GM19025 (cell line): ENCODE data around the gene CT47A1.
"Not testable (repeated sequence)": the region's sequence is repeated elsewhere in the genome, so short reads cannot be mapped to it uniquely, and the experiment has no call there.

Source experiments
- ATAC-seq: cut with Tn5 transposase; IDR thresholded peaks from one replicate; pipeline ENCODE4 v1.9.1; 2021; ENCODE audit warnings: mild to moderate bottlenecking, low read depth, moderate library complexity; ENCODE audit not compliant: unreplicated experiment

Gene CT47A1

DNA sequence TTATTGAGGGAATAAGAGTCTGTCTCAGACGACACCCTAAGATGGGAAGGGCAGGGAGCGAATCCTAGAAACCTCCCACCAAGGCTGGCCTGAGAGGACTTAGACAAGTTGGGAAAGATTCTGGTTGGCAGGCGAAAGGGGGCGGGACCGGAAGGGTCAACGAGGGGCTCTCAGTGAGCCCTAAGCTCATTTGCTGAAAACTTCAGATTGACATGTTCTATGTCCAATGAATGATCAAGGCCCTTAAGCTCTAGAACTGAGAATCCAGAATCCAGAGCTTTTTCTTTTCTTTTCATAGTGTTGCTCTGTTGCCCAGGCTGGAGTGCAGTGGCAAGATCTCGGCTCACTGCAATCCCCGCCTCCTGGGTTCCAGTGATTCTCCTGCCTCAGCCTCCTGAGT is at the start of gene CT47A1:
Gene CT47A1 (minus strand): TSS at position 101 of the 400 bp plus-strand sequence. CDS start 231 bp downstream, outside the sequence.
- not testable (repeated sequence) for ATAC-seq

DNA sequence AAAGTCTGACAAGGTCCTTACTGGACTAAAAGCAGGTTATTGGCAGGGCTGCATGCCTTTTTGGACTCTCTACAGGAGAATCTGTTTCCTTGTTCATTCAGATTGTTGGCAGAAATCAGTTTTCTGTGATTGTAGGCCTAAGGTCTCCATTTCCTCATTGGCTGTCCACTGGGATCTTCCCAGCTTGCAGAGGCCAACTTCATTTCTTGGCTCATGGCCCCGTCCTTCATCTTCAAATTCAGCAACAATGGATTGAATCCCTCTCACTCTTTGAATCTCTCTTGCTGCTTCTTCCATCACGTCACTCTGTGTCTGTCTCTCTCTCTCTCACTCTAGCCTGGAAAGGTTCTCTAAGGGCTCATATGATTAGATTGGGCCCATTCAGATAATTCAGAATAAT is 47.0 kb upstream of the CT47A1 start:
- ATAC-seq, result no peak

DNA sequence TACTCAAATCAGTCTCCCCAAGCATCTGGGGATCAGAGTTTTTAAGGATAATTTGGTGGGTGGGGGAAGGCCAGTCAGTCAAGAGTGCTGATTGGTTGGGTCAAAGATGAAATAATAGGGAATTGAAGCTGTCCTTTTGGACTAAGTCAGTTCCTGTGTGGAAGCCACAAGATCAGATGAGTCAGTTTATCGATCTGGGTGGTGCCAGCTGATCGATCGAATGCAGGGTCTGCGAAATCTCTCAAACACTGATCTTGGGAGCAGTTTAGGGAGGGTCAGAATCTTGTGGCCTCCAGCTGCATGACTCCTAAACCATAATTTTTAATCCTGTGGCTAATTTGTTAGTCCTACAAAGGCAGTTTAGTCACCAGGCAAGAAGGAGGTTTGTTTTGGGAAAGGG is 44.5 kb upstream of the CT47A1 start:
- no peak for ATAC-seq

DNA sequence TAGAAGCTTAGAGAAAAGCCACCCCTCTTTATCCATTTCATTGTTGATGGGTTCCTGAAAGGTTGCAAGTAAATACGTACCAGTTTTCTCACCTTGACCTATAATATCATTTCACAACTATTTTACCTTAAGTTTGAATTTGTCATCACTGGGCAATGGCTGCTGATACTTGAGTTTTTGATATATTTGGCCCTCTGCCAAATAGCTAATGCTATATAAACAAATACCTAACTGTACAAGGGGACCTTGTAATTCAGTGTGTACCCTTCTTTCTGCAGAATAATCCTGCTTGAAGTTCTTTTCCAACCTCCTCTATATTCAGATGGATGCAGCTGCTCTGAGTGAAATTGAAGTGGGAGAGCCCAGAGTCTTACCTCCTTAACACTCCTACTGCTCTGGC is 42.9 kb upstream of the CT47A1 start:
- ATAC-seq, result no peak

DNA sequence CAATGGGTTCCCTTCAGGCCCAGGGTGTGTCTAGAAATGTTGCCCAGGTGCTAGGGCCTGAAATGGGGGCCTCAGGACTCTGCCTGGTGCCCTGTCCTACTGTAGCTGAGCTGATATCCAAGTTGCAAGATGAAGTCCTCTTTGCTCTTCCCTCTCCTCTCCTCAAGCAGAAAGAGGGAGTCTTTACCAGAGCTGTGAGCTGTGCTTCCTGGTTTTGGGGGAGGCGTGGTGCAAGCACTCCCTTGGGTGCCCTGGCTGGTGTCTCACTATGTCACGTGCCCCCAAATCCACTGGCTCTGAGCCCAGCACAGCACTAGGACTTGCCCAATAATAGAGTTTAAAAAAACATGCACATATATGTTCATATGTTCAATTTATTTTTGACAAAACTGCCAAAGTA is 29.3 kb upstream of the CT47A1 start:
- ATAC-seq, result no peak

DNA sequence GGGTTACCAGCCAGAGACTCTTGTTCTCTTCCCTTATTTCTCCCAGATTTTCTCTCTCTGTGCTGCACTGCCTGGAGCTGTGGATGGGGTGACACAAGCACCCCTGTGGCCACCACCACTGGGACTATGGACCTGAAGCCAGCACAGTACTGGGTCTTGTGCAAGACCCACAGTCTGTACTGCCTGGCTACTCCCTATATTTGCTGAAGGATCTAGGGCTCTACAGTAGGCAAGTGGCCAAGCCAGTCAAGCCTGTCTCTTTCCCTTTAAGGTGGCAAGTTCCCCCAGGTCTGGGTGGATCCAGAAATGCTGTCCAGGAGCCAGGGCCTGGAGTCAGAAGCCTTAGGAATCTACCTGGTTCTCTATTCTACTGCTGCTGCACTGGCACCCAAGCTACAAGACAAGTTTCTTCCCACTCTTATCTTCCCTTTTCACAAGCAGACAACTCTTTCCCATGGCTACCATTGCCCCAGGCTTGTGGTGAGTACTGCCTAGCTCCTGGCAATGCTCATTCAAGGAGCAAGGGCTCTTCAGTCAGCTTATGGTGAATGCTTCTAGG is 28.4 kb upstream of the CT47A1 start:
- ATAC-seq, result no peak

DNA sequence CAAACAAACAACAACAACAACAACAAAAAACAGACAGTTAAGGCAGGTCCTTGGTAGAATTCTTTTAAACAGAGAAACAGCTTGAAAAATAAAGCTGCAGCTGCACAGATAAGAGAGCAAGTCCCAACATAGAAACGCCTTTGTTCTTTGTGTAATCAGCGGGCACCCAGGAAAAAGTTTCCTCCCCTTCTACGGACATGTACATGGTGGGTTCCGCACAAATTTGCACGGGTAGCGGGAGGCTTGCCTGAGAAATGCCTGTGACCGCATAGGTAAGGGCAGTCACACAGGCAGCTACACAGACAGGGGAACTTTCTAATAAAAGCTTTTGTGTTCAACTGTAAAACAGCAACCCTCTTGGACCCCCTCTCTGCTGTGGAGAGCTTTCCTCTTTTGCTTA is 25.7 kb upstream of the CT47A1 start:
- ATAC-seq, result no peak

DNA sequence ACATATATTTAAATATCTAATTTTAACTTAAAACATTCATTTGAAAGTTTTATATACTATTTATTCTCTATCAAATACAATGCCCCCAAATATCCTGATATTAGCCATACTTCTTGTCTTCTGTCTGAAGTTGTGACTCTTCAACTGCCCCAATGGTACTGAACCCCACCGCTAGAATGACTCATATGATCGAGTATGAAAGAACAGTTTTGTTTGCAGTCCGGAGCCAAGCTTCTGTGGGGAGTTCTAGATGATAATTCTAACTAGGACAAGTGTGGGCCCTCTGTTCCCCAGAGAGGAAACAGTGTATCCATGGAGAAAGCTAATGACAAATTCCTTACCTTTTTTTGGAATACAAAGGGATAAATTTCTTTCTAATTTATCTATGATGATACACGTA is 24.7 kb upstream of the CT47A1 start:
- ATAC-seq, result no peak

DNA sequence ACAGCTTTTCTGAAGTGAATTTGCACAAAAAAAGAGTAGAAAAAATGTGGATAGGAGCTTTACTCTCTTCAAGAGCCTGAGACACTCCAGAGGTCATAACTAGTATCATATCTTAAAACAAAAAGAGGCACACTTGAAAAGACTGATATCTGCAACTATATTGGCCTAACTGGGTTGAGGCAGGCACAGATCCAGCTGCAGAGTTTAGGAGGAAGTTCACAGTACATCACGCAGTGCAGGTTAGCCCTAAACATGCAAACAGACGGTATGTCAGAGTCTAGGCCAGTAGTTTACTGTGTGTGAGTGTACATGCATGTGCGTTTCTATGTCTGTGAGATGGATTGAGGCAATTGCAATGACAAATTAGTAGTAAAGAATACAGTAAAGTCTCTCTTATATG is 24.2 kb upstream of the CT47A1 start:
- no peak for ATAC-seq

DNA sequence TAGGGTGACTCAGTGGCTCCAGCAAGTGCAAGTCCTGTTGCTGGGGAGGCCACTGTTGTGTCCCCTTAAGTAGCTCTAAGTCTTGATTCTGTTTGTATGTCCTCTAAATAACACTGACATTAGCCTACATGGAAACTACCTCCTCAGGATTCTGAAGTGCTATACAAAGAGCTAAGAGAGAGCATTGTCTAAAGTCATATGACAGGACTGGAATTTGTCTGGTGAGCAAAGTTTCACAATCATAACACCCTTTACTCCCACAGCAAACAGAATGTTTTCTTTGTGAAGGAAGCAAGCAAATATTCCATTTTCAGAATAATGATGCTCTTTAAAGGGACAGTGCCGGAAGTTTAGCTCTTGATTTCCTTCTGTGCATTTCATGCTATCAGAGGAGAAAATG is 23.4 kb upstream of the CT47A1 start:
- no peak for ATAC-seq

DNA sequence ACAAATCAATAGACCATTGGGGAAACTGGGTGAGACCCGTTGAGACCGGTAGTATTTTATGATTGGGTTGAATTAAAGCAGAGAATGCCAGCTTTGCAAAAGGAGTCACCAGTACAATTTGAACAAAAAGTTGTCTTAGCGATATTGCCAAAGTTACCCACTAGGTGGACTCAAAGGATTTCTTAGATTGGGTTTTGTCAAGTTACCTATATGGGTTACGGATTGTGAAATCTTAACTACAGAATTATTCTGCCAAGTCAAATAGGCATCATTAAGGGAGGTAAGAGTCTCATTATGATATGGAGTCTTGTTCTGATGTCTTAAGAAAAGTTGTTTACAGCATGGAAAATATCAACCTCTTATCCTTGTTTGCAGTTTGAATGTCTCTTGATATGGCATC is 15.0 kb upstream of the CT47A1 start:
- no peak for ATAC-seq

DNA sequence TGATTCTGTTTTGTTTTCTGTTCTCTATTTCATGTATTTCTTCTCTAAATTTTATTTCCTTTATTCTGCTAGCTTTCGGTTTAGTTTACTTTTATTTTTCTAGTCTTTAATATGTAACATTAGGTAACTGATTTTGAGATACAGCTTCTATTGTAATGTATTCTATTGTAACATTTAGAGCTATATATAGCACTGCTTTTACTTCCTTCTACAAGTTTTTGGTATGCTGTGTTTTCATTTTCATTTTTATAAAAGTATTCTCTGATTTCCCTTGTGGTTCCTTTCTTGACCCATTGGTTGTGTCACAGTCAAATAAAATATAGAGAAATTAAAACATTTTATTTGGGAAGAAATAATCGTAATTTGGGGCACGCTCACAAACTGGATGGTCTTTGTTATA is 13.9 kb upstream of the CT47A1 start:
- ATAC-seq, result no peak

DNA sequence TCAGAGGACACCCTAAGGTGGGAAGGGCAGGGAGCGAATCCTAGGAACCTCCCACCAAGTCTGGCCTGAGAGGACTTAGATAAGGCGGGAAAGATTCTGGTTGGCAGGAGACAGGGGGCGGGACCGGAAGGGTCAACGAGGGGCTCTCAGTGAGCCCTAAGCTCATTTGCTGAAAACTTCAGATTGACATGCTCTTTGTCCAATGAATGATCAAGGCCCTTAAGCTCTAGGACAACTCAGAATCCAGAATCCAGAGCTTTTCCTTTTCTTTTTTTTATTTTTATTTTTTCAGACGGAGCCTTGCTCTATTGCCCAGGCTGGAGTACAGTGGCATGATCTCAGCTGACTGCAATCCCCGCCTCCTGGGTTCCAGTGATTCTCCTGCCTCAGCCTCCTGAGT is 29.1 kb downstream of the CT47A1 start, which contains the start of gene CT47A7:
Gene CT47A7 (minus strand): TSS at position 101 of the 400 bp plus-strand sequence. CDS start 255 bp downstream, outside the sequence.
- not testable (repeated sequence) for ATAC-seq
